H1 (cell line): ENCODE measurements around the gene MARK3. TPM values are rescaled to one million over a fixed set of nuclear protein-coding genes. Genes with fewer than 3 reads are reported as not detected.
A peak's percentile ranks its signal among the peaks of the same experiment; 100 is the strongest.

Experiments
- CTCF ChIA-PET: fragments of 300-600 bp; sonication (Branson Sonifier 250); formaldehyde crosslinking; loops from one replicate; lab custom pipeline; 2021; ENCODE audit not compliant: partially characterized antibody; lab: Charles Lee
- POLR2A ChIA-PET: fragments of 300-600 bp; sonication (Branson Sonifier 250); formaldehyde crosslinking; loops from one replicate; lab custom pipeline; 2021; ENCODE audit warnings: inconsistent platforms; ENCODE audit not compliant: partially characterized antibody; lab: Charles Lee
- DNase-seq, 2 experiments: peaks; one replicate each; pipeline versions ENCODE4 v3.0.0 to v3.0.0-alpha.2; 2010 to 2022; ENCODE audit warnings: low spot score in 2 of 2, low read depth in 1 of 2, mixed read lengths in 1 of 2
- FAIRE-seq: peaks from 2 replicates; lab custom pipeline; 2011; peaks lifted over from hg19 to GRCh38; lab: Jason Lieb, UNC
- H2AFZ ChIP-seq: 2 replicates; pipeline ENCODE4 v1.8.1; 2012; ENCODE audit warnings: low read length, inconsistent platforms
- H2AK5ac ChIP-seq: 2 replicates; pipeline ENCODE4 v1.6.1; 2013; ENCODE audit warnings: low read depth, low read length
- H2BK120ac ChIP-seq: replicated peaks from 2 replicates; pipeline ENCODE3; 2013; ENCODE audit warnings: low read depth, low read length, inconsistent platforms
- H2BK12ac ChIP-seq: 2 replicates; pipeline ENCODE4 v1.6.1; 2013; ENCODE audit warnings: low read depth, low read length
- H2BK15ac ChIP-seq: 2 replicates; pipeline ENCODE4 v1.6.1; 2013; ENCODE audit warnings: low read length
- H2BK20ac ChIP-seq: 2 replicates; pipeline ENCODE4 v1.6.1; 2013; ENCODE audit warnings: low read length
- H2BK5ac ChIP-seq: 2 replicates; pipeline ENCODE4 v1.6.1; 2013; ENCODE audit warnings: low read depth, low read length
- H3K14ac ChIP-seq: 2 replicates; pipeline ENCODE4 v1.6.1; 2013; ENCODE audit warnings: inconsistent platforms; ENCODE audit not compliant: insufficient read length
- H3K18ac ChIP-seq: 2 replicates; pipeline ENCODE4 v1.6.1; 2013; ENCODE audit warnings: low read length; ENCODE audit errors: extremely low read depth
- H3K23ac ChIP-seq: 2 replicates; pipeline ENCODE4 v1.6.1; 2013; ENCODE audit warnings: inconsistent platforms; ENCODE audit not compliant: insufficient read length
- H3K23me2 ChIP-seq: 2 replicates; pipeline ENCODE4 v1.6.1; 2013; ENCODE audit warnings: low read depth, low read length
- H3K27ac ChIP-seq: 2 replicates; pipeline ENCODE4 v1.6.1; 2011; ENCODE audit warnings: low read depth, low read length, inconsistent platforms
- H3K27me3 ChIP-seq, 4 experiments: replicated peaks in 1 of 4; 1 replicate in 1 of 4; 2 replicates in 3 of 4; pipeline versions ENCODE4 v1.6.1 to v1.8.1; 2011 to 2013; ENCODE audit warnings: low read length in 3 of 4, mild to moderate bottlenecking in 3 of 4, inconsistent platforms in 2 of 4, mixed read lengths in 2 of 4, moderate library complexity in 1 of 4; ENCODE audit not compliant: control insufficient read depth in 3 of 4, insufficient read depth in 3 of 4; ENCODE audit errors: extremely low read depth in 1 of 4
- H3K36me3 ChIP-seq, 4 experiments: 2 replicates each; pipeline versions ENCODE4 v1.6.1 to v1.8.1; 2011 to 2013; ENCODE audit warnings: mild to moderate bottlenecking in 4 of 4, low read length in 3 of 4, moderate library complexity in 2 of 4, control low read depth in 1 of 4, inconsistent platforms in 1 of 4; ENCODE audit not compliant: insufficient read depth in 4 of 4, control insufficient read depth in 2 of 4
- H3K4ac ChIP-seq: replicated peaks from 2 replicates; pipeline ENCODE3; 2013; ENCODE audit warnings: low read length, low read depth, mixed read lengths, inconsistent platforms; ENCODE audit not compliant: insufficient read length
- H3K4me1 ChIP-seq, 4 experiments: replicated peaks in 1 of 4; 1 replicate in 1 of 4; 2 replicates in 3 of 4; pipeline versions ENCODE4 v1.6.1 to v1.8.1; 2011 to 2013; ENCODE audit warnings: low read length in 3 of 4, inconsistent platforms in 2 of 4, mixed read lengths in 1 of 4; ENCODE audit not compliant: insufficient read depth in 4 of 4, control insufficient read depth in 3 of 4
- H3K4me2 ChIP-seq, 2 experiments: 2 replicates each; pipeline versions ENCODE4 v1.6.1 to v1.8.1; 2011 to 2013; ENCODE audit warnings: low read depth in 2 of 2, low read length in 2 of 2, control low read depth in 1 of 2, inconsistent platforms in 1 of 2, mild to moderate bottlenecking in 1 of 2; ENCODE audit not compliant: insufficient read depth in 1 of 2
- H3K4me3 ChIP-seq, 4 experiments: fragments of 200-600, 300-600 bp in 1 of 4; sonication (generic), shearing (Covaris generic), sonication (Bioruptor Twin) in 1 of 4; 2 replicates each; pipeline versions ENCODE4 v1.5.1 to v1.8.1; 2011 to 2016; ENCODE audit warnings: low read length in 4 of 4, low read depth in 3 of 4, control low read depth in 2 of 4, inconsistent platforms in 2 of 4, mild to moderate bottlenecking in 2 of 4, mixed read lengths in 1 of 4, moderate library complexity in 1 of 4; ENCODE audit not compliant: insufficient read depth in 2 of 4; ENCODE audit errors: extremely low read depth in 1 of 4
- H3K56ac ChIP-seq: replicated peaks from 2 replicates; pipeline ENCODE3; 2013; ENCODE audit warnings: low read depth, mild to moderate bottlenecking, mixed read lengths, low read length, inconsistent platforms; ENCODE audit not compliant: insufficient read length
- H3K79me1 ChIP-seq: 2 replicates; pipeline ENCODE4 v1.6.1; 2013; ENCODE audit warnings: low read depth, low read length, control low read depth
- H3K79me2 ChIP-seq, 2 experiments: 2 replicates each; pipeline versions ENCODE4 v1.6.1 to v1.8.1; 2012 to 2013; ENCODE audit warnings: low read length in 2 of 2, mild to moderate bottlenecking in 2 of 2, inconsistent platforms in 1 of 2; ENCODE audit not compliant: insufficient read depth in 2 of 2, control insufficient read depth in 1 of 2
- H3K9ac ChIP-seq, 4 experiments: replicated peaks in 1 of 4; 1 replicate in 1 of 4; 2 replicates in 3 of 4; pipeline versions ENCODE4 v1.6.1 to v1.8.1; 2011 to 2013; ENCODE audit warnings: low read depth in 3 of 4, low read length in 3 of 4, control low read depth in 2 of 4, mild to moderate bottlenecking in 2 of 4, moderate library complexity in 2 of 4, inconsistent platforms in 1 of 4; ENCODE audit errors: extremely low read depth in 1 of 4
- H3K9me3 ChIP-seq, 2 experiments: 2 replicates each; pipeline versions ENCODE4 v1.6.1 to v1.8.1; 2012 to 2013; ENCODE audit warnings: mild to moderate bottlenecking in 2 of 2, moderate library complexity in 2 of 2, control low read depth in 1 of 2, inconsistent platforms in 1 of 2, low read depth in 1 of 2, low read length in 1 of 2, mixed read lengths in 1 of 2; ENCODE audit not compliant: insufficient read depth in 2 of 2
- H4K20me1 ChIP-seq, 2 experiments: replicated peaks in 1 of 2; 2 replicates each; pipeline versions ENCODE3 to v1.8.1; 2011 to 2013; ENCODE audit warnings: inconsistent platforms in 2 of 2, low read length in 2 of 2, mild to moderate bottlenecking in 1 of 2; ENCODE audit not compliant: insufficient read depth in 2 of 2, control insufficient read depth in 1 of 2
- H4K5ac ChIP-seq: 2 replicates; pipeline ENCODE4 v1.6.1; 2013; ENCODE audit warnings: low read length, low read depth, mixed read lengths, inconsistent platforms; ENCODE audit not compliant: insufficient read length
- H4K8ac ChIP-seq: 2 replicates; pipeline ENCODE4 v1.8.0; 2013; ENCODE audit warnings: mild to moderate bottlenecking, moderate library complexity, low read length, inconsistent platforms; ENCODE audit not compliant: insufficient read depth; ENCODE audit errors: extremely low read depth
- H4K91ac ChIP-seq: replicated peaks from 2 replicates; pipeline ENCODE3; 2013; ENCODE audit warnings: low read length, mixed read lengths, inconsistent platforms; ENCODE audit not compliant: insufficient read length
- BCL11A ChIP-seq, 2 experiments: IDR thresholded peaks; one replicate each; pipeline ENCODE4 v1.6.1; 2011; ENCODE audit warnings: low read depth in 2 of 2, low read length in 2 of 2, mild to moderate bottlenecking in 2 of 2
- CBX8 ChIP-seq: fragments of 300-800, 300-1000 bp; sonication (generic); IDR thresholded peaks from 2 replicates; pipeline ENCODE4 v1.7.1; 2016; ENCODE audit warnings: low read depth, low read length, borderline replicate concordance
- CHD1 ChIP-seq: IDR thresholded peaks from 2 replicates; pipeline ENCODE4 v1.6.1; 2012; ENCODE audit warnings: low read depth, low read length, improper control_type of control experiment
- HDAC2 ChIP-seq, 2 experiments: fragments of 300-600 bp in 1 of 2; sonication (generic) in 1 of 2; IDR thresholded peaks; 2 replicates each; pipeline ENCODE4 v1.6.1; 2011 to 2012; ENCODE audit warnings: low read depth in 2 of 2, low read length in 2 of 2, mild to moderate bottlenecking in 2 of 2, moderate library complexity in 2 of 2, borderline replicate concordance in 1 of 2, inconsistent platforms in 1 of 2
- JUN ChIP-seq: IDR thresholded peaks from 2 replicates; pipeline ENCODE4 v1.6.1; 2011; ENCODE audit warnings: low read depth, mild to moderate bottlenecking, improper control_type of control experiment, low read length
- JUND ChIP-seq: IDR thresholded peaks from 2 replicates; pipeline ENCODE4 v1.6.1; 2011; ENCODE audit warnings: mild to moderate bottlenecking, improper control_type of control experiment, low read length
- POLR2AphosphoS5 ChIP-seq: IDR thresholded peaks from 2 replicates; pipeline ENCODE4 v1.6.1; 2011; ENCODE audit warnings: low read depth, low read length
- TEAD4 ChIP-seq: IDR thresholded peaks from 2 replicates; pipeline ENCODE4 v1.6.1; 2012; ENCODE audit warnings: low read depth, low read length, inconsistent platforms, mixed read lengths
- YY1 ChIP-seq: IDR thresholded peaks from 2 replicates; pipeline ENCODE4 v1.6.1; 2011; ENCODE audit warnings: low read depth, mild to moderate bottlenecking, low read length
- WGBS, 2 experiments: shearing (Covaris generic) in 1 of 2; methylation state at CpG; one replicate each; pipeline versions ENCODE4 v1.1.6 to v1.1.7; 2013 to 2015; ENCODE audit warnings: low lambda C conversion rate in 2 of 2, mixed read lengths in 2 of 2, inconsistent platforms in 1 of 2, low coverage in 1 of 2, missing lambda C conversion rate in 1 of 2; ENCODE audit not compliant: insufficient replicate concordance in 2 of 2, insufficient coverage in 1 of 2, insufficient read length in 1 of 2; ENCODE audit errors: extremely low coverage in 1 of 2, missing lambda C conversion rate in 1 of 2; 5-methylcytosine and 5-hydroxymethylcytosine counted together
- polyA plus RNA-seq, 7 experiments: library from polyadenylated mRNA; depleted of rRNA in 3 of 7; stranded (reverse) in 5 of 7; unstranded in 2 of 7; fragments of >200 nt in 5 of 7; fragments of 200-250 nt in 2 of 7; gene quantifications; 1 replicate in 5 of 7; 2 replicates in 1 of 7; 4 replicates in 1 of 7; pipeline versions ENCODE4 v1.2.1 to v1.2.3, GENCODE V29; 2011 to 2013; ENCODE audit warnings: missing spikeins in 2 of 7, mixed read lengths in 2 of 7
- total RNA-seq: library from RNA; stranded (reverse); fragmentation: NEBNext Ultra II Directional; extraction: Animal tissue kit (Norgen Biotek cat#: 25700); gene quantifications from 2 replicates; pipeline ENCODE4 v1.2.1, GENCODE V29; 2021
- TF ChIP-seq, protein P1 (sequence below): IDR thresholded peaks from 2 replicates; pipeline ENCODE4 v1.6.1; 2011; ENCODE audit warnings: low read depth, mild to moderate bottlenecking, low read length; ENCODE audit not compliant: insufficient read depth

The MARK3 gene
- total and polyA plus RNA-seq, 2 of the 8 experiments (the other 6 are each of a cell fraction or from before 2014, with no cell fraction given) = 39.4 to 76.9 TPM

DNA sequence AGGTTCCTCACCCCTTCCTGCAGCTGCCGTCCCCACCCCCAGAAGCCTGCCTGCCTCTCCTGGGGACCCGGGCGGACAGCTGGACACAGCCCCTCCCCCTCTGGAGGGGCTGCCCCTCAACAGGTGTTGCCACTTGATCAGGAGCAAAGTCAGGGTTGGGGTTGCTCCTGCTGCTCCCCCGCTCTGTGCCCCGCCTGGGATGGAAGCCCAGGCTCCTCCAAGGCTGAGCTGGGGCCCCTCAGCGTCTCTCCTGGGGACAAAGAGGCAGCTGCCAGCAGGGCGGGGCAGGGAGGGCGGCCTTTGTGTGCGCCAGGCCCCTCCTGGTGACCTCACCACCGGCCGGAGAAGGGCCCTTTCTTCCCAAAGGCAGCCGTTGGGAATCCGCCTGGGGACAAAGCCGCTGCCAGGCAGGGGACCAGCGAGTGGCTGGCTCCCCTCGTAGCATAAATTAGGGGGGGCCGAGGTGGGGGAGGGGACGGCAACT, 157.4 kb downstream of the MARK3 start:
- H4K8ac ChIP-seq = peak overlapping the region; percentile 93; the same call in 1 of the 2 replicates
- peaks cover 0 to 8% of the 10 kb centered on the region in 2 experiments for H4K20me1 ChIP-seq
- H4K5ac ChIP-seq = peak overlapping the region; percentile 92
- 3% methylated on average over 10 of the region's 18 CpGs; no CpG with 5 or more reads in 1 of the 2 experiments for WGBS, 2 experiments
- peak overlapping the region; percentile 40 to 86 for H3K4me2 ChIP-seq
- peak in 1 of 2 experiments; percentile 90 for DNase-seq
- H3K79me2 ChIP-seq = no peaks in the 10 kb centered on the region
- peak overlapping the region; percentile 56; the same call in 1 of the 2 replicates for H2AK5ac ChIP-seq
- H2AFZ ChIP-seq = no peak overlapping the region
- peak overlapping the region; percentile 81; the same call in 1 of the 2 replicates for H2BK15ac ChIP-seq
- peaks cover 0 to 34% (median 29%) of the 10 kb centered on the region in 4 experiments; a peak in 6 of 7 replicates for H3K4me1 ChIP-seq
- peak overlapping the region; percentile 99; the same call in 1 of the 2 replicates for H2BK5ac ChIP-seq
- H3K4me3 ChIP-seq = peak overlapping the region in 3 of 4 experiments; percentile 16 to 50 (median 28); a peak in 5 of 8 replicates
- H3K27ac ChIP-seq = peak overlapping the region; percentile 94
- H3K27me3 ChIP-seq = no peaks in the 10 kb centered on the region; a peak in 2 of 7 replicates
- H3K23ac ChIP-seq = no peak overlapping the region
- peak overlapping the region; percentile 99 for H3K18ac ChIP-seq
- FAIRE-seq = no peak
- ChIA-PET CTCF (interaction anchor here (0.9 to 28.8 kb wide), 7 partner anchors 9 to 437 kb away, joined by 3 to 921 read pairs (median 4); partner anchors contain the start of genes CKB and TRMT61A), POLR2A (interaction anchor here (1.6 to 29.8 kb wide), 6 partner anchors 10 to 209 kb away, joined by 3 to 844 read pairs (median 20); partner anchors contain the start of genes BAG5, CKB, COA8 and EIF5)
- peak overlapping the region; percentile 96 for H2BK120ac ChIP-seq
- H3K23me2 ChIP-seq = no peaks in the 10 kb centered on the region
- peak overlapping the region; percentile 82 for H3K56ac ChIP-seq
- peak overlapping the region in 2 of 4 experiments; percentile 68 to 75; a peak in 4 of 7 replicates for H3K9ac ChIP-seq
- no peaks in the 10 kb centered on the region for H3K36me3 ChIP-seq
- H3K79me1 ChIP-seq = no peaks in the 10 kb centered on the region
- peak overlapping the region; percentile 100 for H2BK20ac ChIP-seq
- peak overlapping the region; percentile 100 for H4K91ac ChIP-seq
- H2BK12ac ChIP-seq = peak overlapping the region; percentile 99; the same call in 1 of the 2 replicates
- H3K4ac ChIP-seq = peak overlapping the region; percentile 100
- no peak overlapping the region for H3K14ac ChIP-seq
- H3K9me3 ChIP-seq = no peaks in the 10 kb centered on the region
- no peak for TF ChIP-seq YY1
- TF ChIP-seq, protein P1, sequence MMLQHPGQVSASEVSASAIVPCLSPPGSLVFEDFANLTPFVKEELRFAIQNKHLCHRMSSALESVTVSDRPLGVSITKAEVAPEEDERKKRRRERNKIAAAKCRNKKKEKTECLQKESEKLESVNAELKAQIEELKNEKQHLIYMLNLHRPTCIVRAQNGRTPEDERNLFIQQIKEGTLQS = no peak
- TF ChIP-seq CBX8 = no peak
- 0 out of 2 replicates have a peak, but pooled peaks have one; percentile 7 for TF ChIP-seq JUN
- peak; percentile 85 for TF ChIP-seq JUND
- TF ChIP-seq POLR2AphosphoS5 = no peak; the same call in 1 of the 2 replicates
- TF ChIP-seq BCL11A (IDR thresholded peaks at IDR 0.05; ENCODE audit: low read depth in 2 of 2, low read length in 2 of 2) = no peak
- TF ChIP-seq CHD1 = no peak
- no peak for TF ChIP-seq TEAD4
- peak in 1 of 2 experiments; percentile 72; a peak in 1 of 4 replicates for TF ChIP-seq HDAC2 (IDR thresholded peaks at IDR 0.05; ENCODE audit: borderline replicate concordance in 1 of 2, low read depth in 2 of 2, low read length in 2 of 2)
